Nephron (organoid): ENCODE results near the gene POLR1C.

ENCODE experiments used
- H3K27ac Mint-ChIP-seq, 3 experiments: 2 replicates each; pipeline ENCODE4 v1.8.0; 2020; ENCODE audit warnings: mixed read lengths in 3 of 3, mild to moderate bottlenecking in 2 of 3, moderate library complexity in 1 of 3
- H3K27me3 Mint-ChIP-seq: 2 replicates; pipeline ENCODE4 v1.8.0; 2021; ENCODE audit warnings: low read depth, mild to moderate bottlenecking, moderate library complexity, mixed read lengths
- H3K36me3 Mint-ChIP-seq: 2 replicates; pipeline ENCODE4 v1.8.0; 2020; ENCODE audit warnings: low read depth, mixed read lengths
- H3K4me1 Mint-ChIP-seq: 2 replicates; pipeline ENCODE4 v1.8.0; 2020; ENCODE audit warnings: mixed read lengths
- H3K4me3 Mint-ChIP-seq, 3 experiments: 2 replicates each; pipeline ENCODE4 v1.8.0; 2020; ENCODE audit warnings: mild to moderate bottlenecking in 3 of 3, mixed read lengths in 3 of 3, moderate library complexity in 2 of 3
- H3K9me3 Mint-ChIP-seq: 2 replicates; pipeline ENCODE4 v1.8.0; 2020; ENCODE audit warnings: mixed read lengths
- CTCF ChIP-seq, 3 experiments: fragments of 200-600 bp; sonication (generic); IDR thresholded peaks; one replicate each; pipeline ENCODE4 v1.5.0; 2021; ENCODE audit warnings: antibody characterized with exemption in 3 of 3; ENCODE audit not compliant: unreplicated experiment in 3 of 3

Gene POLR1C

GRCh38 chr6:43509984-43510826 is 6.7 kb upstream of the POLR1C start, which contains the start of gene LRRC73:
TSS of gene LRRC73 (minus strand) at chr6:43510346. CDS start at chr6:43509785, 561 bp downstream.
- peaks cover 28% of the 10 kb centered on the region for H3K36me3 Mint-ChIP-seq

DNA sequence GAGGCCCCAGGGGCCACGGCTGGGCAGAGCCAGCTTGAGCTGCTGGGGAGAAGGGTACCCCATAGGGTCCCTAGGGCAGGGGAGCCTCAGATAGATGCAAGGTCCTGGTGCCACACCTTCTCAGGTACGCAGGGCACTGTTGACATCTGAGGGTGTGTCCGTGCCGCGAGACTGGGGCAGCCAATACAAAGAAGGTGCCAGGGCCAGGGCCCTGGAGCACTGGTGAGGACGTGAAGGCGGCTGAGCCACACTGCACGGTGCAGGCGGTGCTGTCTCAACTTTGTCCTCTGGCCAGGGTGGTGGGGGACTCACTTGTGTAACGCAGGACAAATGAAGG is 6.1 kb upstream of the POLR1C start:
- Mint-ChIP-seq H3K27me3 (peaks cover 18% of the 10 kb centered on the region), H3K9me3 (no peaks in the 10 kb centered on the region), H3K27ac (no peak overlapping the region), H3K4me1 (peaks cover 27% of the 10 kb centered on the region), H3K36me3 (peaks cover 31% of the 10 kb centered on the region), H3K4me3 (peak overlapping the region; percentile 78 to 83 (median 81))
- TF ChIP-seq CTCF (IDR thresholded peaks at IDR 0.05; ENCODE audit: unreplicated experiment in 3 of 3) = no peak

More at GRCh38 chr6:43509984-43510826, 6.7 kb upstream of the POLR1C start, which contains the start of gene LRRC73:
- H3K9me3 Mint-ChIP-seq = no peaks in the 10 kb centered on the region
- peak within 1 kb of the TSS in 2 of 3 experiments; percentile 3 to 56 for H3K27ac Mint-ChIP-seq
- H3K4me1 Mint-ChIP-seq = peaks cover 23% of the 10 kb centered on the region
- TF ChIP-seq CTCF (IDR thresholded peaks at IDR 0.05; ENCODE audit: unreplicated experiment in 3 of 3) = no peak
- H3K4me3 Mint-ChIP-seq = peak within 1 kb of the TSS; percentile 86 to 92 (median 87)
- peaks cover 18% of the 10 kb centered on the region for H3K27me3 Mint-ChIP-seq

DNA sequence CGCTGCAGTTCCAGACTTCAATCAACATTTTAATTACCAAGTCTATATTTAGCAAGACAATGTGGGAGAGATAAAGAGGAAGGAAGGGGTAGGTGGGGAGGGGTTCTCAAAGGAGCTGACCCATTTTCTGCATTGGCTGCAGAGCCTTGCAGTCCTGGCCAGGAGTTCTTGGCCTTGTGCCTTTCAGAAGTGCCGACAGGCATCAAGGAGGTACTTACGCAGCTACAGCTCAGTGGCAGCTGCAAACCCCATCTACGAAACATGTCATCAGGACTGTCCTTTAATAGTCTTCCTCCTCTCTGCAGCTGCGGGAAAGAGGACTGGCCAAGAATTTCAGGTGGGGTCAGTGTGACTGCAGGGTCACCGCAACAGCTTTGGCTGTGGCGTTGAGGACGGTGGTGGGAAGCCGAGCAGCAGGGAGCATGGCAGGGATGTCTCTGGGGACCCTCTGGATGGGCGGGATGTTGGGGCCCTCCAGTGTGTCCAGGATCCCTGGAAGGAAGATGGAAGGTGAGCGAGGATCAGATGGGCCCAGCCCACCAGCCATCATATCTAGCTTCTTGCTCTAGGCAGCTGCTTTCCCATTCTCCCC is 5.0 kb upstream of the POLR1C start:
- peaks cover 33% of the 10 kb centered on the region for H3K36me3 Mint-ChIP-seq
- H3K27me3 Mint-ChIP-seq = peaks cover 18% of the 10 kb centered on the region
- no peak for TF ChIP-seq CTCF (IDR thresholded peaks at IDR 0.05; ENCODE audit: unreplicated experiment in 3 of 3)
- H3K4me1 Mint-ChIP-seq = peaks cover 28% of the 10 kb centered on the region
- H3K9me3 Mint-ChIP-seq = no peaks in the 10 kb centered on the region
- no peak overlapping the region for H3K27ac Mint-ChIP-seq
- H3K4me3 Mint-ChIP-seq = peak overlapping the region; percentile 45 to 72 (median 68)

DNA sequence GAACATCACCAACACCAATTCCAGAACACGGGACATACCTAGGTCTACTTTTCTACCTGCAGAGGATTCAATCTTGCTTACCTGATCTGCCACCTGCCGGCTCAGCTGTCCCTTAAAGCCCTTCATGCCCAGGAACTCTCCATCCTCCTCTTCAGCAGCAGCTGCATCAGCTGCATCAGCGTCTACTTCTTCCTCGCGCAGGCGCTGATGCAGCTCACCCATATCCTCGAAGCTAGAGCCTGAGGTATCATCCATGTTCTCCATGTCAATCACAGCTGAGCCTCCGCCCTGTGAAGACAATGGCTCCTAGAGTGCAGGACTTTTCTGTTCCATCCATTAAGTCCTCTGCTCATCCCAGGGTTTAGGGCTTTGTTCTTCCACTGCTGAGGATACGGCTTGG is 1.1 kb upstream of the POLR1C start:
- peaks cover 43% of the 10 kb centered on the region for H3K36me3 Mint-ChIP-seq
- TF ChIP-seq CTCF (IDR thresholded peaks at IDR 0.05; ENCODE audit: unreplicated experiment in 3 of 3) = no peak
- H3K4me1 Mint-ChIP-seq = peaks cover 19% of the 10 kb centered on the region
- no peak overlapping the region for H3K27ac Mint-ChIP-seq
- H3K9me3 Mint-ChIP-seq = no peaks in the 10 kb centered on the region
- H3K27me3 Mint-ChIP-seq = no peaks in the 10 kb centered on the region
- H3K4me3 Mint-ChIP-seq = no peak overlapping the region

DNA sequence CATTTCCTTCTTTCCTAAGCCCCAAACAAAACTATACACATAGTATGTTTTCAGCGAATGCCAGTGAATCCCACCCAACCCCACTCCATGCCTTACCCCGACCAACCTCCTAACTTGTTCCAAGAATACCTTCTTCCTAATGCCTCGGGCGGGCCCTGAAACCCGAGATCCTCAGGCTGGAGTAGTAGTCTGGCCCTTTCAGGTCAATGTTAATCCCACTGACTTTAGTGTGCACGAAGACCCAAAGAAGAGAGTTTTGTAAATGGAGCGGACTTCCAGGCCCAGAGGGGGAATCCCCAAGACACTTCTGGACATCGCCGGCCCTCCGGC is 557 bp upstream of the POLR1C start:
- no peaks in the 10 kb centered on the region for H3K27me3 Mint-ChIP-seq
- H3K4me1 Mint-ChIP-seq = peaks cover 19% of the 10 kb centered on the region
- H3K36me3 Mint-ChIP-seq = peaks cover 42% of the 10 kb centered on the region
- H3K9me3 Mint-ChIP-seq = no peaks in the 10 kb centered on the region
- TF ChIP-seq CTCF (IDR thresholded peaks at IDR 0.05; ENCODE audit: unreplicated experiment in 3 of 3) = no peak
- no peak overlapping the region for H3K27ac Mint-ChIP-seq
- no peak overlapping the region for H3K4me3 Mint-ChIP-seq
